IPS-NIHi11 (cell line): ENCODE results near the gene NKD2.
"Not testable (repeated sequence)": the region's sequence is repeated elsewhere in the genome, so short reads cannot be mapped to it uniquely, and the experiment has no call there.

ENCODE experiments used
- DNase-seq: peaks from one replicate; pipeline ENCODE4 v3.0.0; 2012; ENCODE audit warnings: mixed read lengths, low spot score

Gene NKD2

DNA sequence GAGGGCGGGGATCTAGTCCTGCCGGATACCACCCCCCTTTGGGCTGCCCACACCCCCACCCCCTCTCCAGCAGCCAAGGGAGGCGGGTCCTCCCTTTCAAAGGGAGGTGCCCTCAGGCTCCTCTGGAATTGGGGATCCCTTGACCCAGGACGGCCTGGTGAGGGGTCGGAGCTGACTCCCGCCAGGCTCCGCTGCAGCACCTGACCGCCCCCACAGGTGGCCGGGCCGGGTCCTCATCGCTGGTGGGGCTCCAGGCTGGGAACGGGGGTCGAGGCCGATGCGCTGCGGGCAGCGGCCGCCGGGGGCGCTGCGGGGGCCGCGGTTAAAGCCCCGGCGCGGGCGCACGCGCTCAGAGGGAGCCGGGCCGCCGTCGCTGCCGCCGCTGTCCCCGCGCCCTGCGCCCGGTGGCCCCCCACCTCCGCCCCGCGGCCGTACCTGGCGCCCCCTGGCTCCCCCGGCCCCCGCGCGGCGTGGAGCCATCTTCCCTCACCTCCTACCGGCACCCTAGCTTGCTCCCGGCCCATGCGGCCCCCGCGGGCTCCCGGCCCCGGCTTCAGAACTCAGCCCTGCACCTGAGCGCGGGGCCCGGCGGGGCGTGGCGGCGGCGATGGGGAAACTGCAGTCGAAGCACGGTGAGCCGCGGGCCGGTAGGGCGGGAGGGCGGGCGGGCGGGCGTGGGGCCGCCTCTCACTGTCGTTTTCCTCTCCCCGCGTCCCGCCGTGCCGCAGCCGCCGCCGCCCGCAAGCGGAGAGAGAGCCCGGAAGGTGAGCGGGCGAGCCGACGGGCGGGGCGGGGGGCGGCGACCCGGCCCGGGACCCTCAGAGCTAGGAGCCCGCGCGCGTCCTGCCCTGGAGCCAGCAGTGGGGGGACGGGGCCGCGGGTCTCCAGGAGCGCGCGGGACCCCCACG, at the start of gene NKD2:
NKD2 (plus strand) TSS at position 352 of the 908 bp plus-strand sequence; CDS start at position 608, 256 bp downstream.
- peak; percentile 95 for DNase-seq

GRCh38 chr5:959581-960531, 48.7 kb upstream of the NKD2 start:
- DNase-seq = peak; percentile 14

DNA sequence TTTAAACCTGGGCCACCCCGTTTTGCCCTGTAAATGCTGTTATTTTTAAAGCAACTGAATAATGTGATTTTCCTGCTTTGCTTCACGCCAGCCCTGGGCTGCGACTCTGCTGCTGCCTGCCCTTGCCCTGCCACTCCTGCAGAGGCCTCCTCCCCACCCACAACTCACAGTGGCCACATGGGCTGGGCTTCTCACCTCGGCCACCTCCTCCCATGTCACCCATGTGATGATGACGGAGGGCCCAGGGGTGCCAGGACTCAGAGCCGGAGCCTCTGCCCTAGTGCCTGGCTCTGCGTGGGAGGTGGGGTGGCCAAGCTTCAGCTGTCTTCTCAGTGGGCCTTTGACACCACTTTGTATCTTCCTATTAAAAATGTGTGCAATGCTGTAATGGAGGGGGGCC, 48.1 kb upstream of the NKD2 start:
- DNase-seq = peak; percentile 6

DNA sequence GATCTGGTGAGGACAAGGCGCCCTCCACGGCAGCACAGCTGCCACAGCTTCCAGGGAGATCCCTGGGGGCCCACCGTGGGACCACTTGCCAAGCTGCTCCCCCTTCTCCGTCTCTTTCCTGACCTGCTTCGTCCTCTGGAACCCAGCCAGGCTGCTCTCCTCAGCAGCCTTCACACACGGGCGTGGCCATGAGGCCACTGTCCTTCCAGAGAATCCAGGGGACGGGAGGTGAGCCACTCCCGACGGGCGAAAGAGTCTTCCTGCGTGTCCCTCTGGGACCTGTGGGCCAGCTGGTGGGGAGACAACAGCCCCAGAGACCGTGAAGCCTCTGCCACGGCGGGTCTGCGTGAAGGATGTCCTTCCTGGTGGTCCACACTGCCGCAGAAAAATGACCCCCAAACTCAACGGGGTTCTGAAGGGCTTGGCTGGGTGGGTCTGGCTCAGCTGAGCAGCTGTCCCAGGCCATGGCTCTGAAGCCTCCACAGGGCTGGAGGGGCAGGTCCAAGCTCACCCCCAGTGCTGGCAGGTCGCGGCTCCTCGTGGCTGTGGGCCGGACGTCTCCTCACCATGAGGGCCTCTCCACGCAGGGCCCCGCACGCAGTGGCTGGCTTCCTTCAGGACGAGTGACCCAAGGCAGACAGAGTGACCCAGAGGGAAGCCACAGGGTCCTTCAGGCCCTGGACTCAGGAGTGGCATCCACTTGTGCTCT, 47.4 kb upstream of the NKD2 start:
- DNase-seq = peak; percentile 11

GRCh38 chr5:961711-962240, 46.8 kb upstream of the NKD2 start:
- DNase-seq = peak; percentile 4

GRCh38 chr5:962386-962785, 46.2 kb upstream of the NKD2 start:
- peak; percentile 3 for DNase-seq

GRCh38 chr5:962801-963200, 45.8 kb upstream of the NKD2 start:
- peak; percentile 8 for DNase-seq

DNA sequence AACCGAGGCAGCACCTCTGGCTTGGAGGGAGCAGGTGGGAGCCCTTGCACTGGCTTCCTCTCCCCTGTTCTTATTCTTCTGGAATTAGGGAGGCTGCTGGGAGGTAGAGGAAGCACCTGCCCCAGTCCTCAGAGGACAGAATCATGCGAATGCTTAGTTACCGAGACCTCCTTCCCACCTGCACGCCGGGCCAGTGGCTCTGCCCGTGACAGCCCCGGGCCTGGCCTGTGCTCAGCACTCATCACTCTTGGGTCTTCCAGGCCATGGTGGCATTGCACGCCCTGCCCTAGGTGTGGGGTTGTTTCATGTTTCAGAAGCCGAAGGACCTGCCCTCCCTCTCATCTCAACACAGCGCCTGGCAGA, 45.3 kb upstream of the NKD2 start:
- DNase-seq = peak; percentile 11

DNA sequence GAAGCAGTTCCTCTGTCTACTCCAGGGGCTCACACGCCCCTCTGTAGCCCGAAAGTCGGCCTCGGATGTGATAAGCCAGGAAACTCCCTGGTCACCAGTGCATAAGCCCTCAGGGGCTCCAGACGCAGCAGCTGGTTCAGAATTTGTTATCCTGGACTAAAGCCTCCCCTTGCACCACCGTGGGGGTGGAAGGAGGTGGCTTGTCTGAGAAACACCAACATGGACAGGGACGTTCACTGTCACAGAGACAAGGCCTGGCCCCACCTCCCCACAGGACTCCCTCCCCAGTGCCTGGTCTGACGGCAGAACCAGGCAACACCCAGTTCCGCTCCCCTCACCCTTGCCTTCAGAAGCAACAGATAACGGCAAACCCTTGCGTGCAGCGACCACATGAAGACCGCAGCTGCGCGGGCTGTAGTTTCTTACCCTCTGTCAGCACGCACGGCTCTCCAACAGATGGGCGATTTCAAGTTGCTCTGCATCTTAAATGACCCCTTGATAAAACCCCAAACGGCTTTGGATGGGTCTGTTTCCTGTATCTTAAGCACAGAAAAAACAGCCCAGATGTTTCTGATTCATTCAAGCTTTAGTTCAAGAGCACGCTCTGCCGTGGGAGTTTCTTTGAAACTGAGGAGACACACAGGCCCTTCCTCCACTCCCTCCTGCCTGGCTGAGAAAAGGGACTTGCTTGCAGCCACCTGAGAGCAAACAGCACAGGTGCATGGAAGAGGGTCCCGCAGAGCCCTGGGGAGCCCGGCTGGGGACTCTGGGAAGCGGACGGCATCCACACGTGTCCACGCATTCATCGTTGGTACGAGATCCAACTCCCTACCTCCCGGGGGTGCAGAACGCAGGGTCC, 44.7 kb upstream of the NKD2 start:
- peak; percentile 3 for DNase-seq

DNA sequence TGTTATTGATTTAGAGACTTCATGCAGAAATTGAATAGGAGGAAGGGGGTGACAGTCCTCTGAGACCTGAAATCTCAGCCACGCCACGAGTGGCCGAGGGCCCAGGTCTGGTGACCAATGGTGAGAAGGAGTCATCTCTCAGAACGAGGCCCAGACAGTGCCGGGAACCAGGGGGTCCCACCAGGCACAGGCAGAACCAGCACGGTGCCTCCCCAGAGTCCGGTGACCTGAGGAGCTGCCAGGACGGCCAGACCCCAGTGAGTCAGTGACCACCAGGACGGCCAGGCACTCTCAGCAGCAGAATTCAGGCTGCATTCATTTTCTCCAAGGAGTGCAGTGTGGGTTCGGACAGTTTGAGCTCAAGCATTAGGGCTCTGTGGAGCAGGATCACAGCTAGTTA, 43.8 kb upstream of the NKD2 start:
- peak; percentile 4 for DNase-seq

DNA sequence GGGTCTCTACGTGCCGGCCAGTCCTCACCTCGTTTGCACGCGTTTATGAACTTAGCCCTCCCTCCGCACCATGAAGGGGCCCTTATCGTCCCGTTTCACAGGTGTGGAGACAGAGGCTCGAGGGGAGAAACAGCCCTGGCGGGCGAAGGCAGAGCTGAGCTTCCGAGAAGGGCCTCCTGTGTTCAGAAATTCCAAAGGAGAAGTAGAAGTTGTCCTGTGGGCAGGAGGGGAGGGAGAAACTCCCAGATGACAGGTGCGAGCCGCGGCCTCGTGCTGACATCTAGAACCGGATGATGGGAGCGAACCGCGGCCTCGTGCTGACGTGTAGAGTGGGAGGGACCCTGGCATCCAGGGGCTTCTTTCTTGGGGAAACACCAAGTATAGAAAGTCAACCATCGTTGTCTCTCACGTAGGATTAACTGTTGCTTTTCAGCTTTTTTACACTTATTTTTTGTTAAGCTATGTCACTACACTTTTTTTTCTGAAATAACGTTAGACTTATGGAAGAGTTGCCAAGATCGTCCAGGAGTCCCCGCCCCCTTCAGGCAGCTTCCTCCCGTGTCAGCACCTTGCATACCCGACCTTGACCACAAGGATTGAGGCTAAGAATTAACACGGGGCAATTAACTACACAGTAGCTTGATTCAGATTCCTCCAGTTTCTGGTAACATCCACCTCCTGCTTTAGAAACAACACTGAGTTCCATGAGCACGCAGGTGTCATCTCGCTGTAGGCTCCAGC, 42.8 kb upstream of the NKD2 start:
- DNase-seq = peak; percentile 26

GRCh38 chr5:966345-966710, 42.3 kb upstream of the NKD2 start:
- no peak for DNase-seq

DNA sequence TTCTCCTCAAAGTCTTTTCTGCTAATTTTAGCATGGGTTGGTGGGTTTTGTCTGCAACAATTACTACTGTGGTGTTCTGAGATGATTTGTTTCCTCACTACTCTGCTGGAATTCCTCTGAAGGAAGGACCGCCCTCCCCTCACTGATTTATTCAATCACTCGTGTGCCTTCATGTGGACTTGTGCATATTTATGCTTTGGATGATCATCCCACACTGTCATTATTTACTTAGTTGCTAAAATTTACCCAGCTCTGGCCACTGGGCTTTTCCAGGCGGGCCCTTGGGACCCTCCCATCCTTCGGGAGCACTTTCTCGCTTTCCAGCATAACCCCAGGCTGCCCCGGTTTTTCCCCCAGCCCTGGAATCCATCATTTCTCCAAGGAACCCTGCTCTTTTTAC, 41.7 kb upstream of the NKD2 start:
- DNase-seq = peak; percentile 1

- DNase-seq = no peak
Measured at GRCh38 chr5:968881-969280, 39.7 kb upstream of the NKD2 start.

GRCh38 chr5:969408-969839, 39.2 kb upstream of the NKD2 start:
- DNase-seq = peak; percentile 5

GRCh38 chr5:972575-972974, 36.0 kb upstream of the NKD2 start:
- DNase-seq = not testable (repeated sequence)

DNA sequence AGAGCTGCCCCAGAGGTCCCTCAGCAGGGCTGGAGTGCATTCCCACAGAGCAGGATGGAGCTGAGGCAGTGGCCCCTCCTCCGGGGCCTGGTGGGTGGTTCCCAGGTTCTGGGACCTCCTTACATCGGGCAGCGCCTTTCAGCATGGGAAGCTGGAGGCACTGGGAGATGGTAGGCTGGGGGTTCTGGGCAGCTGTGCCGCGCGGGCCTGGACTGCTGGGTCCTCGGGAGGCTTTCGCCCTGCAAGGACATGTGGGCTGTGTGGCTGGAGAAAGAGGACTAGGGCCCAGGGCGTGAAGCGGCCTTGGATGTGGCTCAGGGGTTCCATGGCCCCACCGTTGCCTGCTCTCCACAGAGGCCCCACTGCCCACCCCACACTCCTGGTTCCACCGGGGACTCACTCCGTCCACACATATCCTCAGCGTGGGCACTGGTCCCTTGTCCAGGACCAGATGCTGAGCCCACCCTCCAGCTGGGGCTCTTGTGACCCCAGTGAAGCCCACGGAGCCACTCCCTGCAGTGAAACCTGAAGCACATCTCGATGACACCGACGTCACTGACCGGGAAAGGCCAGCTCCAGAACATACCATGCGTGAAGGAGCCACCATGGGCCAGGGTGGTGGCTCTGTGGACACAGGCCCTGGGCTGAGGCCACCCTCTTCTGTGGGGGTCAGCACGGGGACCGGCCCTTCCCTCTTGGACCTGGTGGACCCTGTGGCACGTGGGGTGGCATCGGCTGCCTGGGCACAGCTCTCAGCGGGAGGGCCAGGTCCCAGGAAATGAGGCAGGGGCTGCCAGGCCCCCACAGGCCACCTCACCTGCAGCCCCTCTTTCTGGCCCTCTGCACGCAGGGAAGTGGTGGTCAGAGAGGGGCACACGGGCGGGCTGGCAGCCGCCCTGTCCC, 31.5 kb upstream of the NKD2 start:
- peak; percentile 20 for DNase-seq

- DNase-seq = peak; percentile 3
Measured at GRCh38 chr5:978054-978453, 30.5 kb upstream of the NKD2 start.

DNA sequence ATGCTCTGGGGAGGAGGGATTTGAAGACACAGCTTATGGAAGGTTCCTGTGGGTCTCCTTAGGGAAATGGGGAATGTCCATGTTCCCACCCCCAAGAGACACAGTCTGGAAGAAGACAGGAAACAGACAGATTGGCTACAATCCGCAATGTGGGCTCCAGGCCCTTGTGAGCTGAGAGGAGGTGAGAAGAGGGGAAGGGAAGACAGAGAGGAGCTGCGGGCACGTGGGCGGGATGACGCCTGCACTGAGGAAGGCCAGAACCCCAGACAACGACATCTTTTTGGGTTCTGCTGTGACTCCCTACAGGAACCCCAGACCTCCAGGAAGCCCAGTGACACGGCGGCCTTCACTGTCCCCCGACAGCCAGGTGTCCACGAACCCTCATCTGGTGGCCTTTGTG, 29.9 kb upstream of the NKD2 start:
- DNase-seq = peak; percentile 10
